ENCODE data around the gene RDH5.

DNA sequence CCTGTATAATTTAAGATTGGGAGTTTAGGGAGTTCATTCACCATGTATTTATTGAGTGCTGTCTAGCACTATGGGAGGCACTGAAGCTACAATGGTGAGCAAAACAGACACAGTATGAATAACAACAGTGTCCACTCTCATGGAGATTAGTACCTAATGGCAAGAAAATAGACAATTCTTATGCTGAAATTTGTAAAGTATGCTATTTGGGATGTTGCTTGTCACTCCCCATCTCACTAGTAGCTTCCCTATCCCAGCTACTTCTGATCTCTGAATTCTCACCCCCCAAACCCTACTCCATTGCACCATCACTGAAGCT lies 26.7 kb downstream of the RDH5 start:
- TF ChIP-seq, protein P1, sequence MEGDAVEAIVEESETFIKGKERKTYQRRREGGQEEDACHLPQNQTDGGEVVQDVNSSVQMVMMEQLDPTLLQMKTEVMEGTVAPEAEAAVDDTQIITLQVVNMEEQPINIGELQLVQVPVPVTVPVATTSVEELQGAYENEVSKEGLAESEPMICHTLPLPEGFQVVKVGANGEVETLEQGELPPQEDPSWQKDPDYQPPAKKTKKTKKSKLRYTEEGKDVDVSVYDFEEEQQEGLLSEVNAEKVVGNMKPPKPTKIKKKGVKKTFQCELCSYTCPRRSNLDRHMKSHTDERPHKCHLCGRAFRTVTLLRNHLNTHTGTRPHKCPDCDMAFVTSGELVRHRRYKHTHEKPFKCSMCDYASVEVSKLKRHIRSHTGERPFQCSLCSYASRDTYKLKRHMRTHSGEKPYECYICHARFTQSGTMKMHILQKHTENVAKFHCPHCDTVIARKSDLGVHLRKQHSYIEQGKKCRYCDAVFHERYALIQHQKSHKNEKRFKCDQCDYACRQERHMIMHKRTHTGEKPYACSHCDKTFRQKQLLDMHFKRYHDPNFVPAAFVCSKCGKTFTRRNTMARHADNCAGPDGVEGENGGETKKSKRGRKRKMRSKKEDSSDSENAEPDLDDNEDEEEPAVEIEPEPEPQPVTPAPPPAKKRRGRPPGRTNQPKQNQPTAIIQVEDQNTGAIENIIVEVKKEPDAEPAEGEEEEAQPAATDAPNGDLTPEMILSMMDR (IDR thresholded peaks at IDR 0.05) = no peak
- TF ChIP-seq POLR2A (IDR thresholded peaks at IDR 0.05) = no peak
